ENCODE results near the gene CARMIL3.
A peak's percentile ranks its signal among the peaks of the same experiment; 100 is the strongest.

The CARMIL3 gene

DNA sequence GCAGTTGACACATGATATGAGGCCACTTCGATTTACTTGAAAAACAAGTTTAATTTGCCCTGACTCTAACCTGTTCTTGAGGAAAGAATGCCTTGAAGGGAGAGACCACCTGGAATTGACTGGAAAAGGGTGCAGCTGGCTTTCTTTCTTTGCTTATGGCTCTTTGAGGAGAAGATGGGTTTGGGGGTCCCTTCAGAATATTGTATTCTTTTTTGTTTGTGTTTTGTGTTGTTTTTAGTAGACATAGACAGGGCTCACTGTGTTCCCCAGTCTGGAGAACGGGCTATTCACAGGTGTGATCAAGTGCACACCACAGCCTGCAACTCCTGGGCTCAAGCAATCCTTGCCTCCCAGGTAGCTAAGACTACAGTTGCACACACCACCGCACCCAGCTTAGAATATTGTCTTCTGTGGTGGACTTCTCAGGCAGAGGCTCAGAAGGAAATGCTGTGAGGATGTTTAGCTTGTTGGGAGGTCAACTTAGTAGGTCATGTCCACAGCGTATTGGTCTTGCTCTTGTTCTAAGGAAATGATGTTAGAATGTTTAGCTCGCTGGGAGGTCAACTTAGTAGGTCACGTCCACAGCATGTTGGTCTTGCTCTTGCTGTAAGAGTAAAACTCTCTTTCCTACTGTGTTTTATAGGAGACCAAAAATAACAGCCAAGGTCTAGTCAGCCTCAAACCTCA, 64.5 kb downstream of the CARMIL3 start:
- H3K27ac Mint-ChIP-seq (ENCODE audit: low read depth), result peak overlapping the region; percentile 19
- peaks cover 29% of the 10 kb centered on the region for H3K4me1 Mint-ChIP-seq
- no peaks in the 10 kb centered on the region for H3K27me3 Mint-ChIP-seq
- no peak for ATAC-seq (replicated peaks; ENCODE audit: extremely low read depth, poor library complexity, severe bottlenecking)
- H3K4me3 Mint-ChIP-seq, result peak overlapping the region; percentile 93
- peaks cover 42% of the 10 kb centered on the region for H3K36me3 Mint-ChIP-seq (ENCODE audit: insufficient read depth)
- H3K9me3 Mint-ChIP-seq, result no peaks in the 10 kb centered on the region
- DNase-seq (ENCODE audit: low spot score in 2 of 2), result no peak

DNA sequence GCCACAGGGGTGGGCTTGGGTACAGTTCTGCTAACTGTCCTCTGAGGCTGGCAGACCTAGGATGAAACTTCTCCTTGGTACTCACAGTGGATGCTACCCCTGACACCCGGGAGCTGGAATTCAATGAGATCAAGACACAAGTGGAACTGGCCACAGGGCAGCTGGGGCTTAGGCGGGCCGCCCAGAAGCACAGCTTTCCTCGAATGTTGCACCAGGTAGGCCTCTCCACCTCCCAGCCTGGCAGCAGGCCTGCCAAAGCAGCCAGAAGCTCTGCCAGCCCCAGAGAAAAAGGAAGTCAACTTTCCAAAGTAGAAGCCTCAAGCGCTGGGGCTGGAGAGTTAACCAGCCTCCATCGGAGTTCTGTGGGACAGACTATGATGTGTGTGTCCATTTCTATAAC, 65.4 kb downstream of the CARMIL3 start:
- H3K4me3 Mint-ChIP-seq, result no peak overlapping the region
- H3K27ac Mint-ChIP-seq (ENCODE audit: low read depth), result peak overlapping the region; percentile 19
- H3K27me3 Mint-ChIP-seq, result no peaks in the 10 kb centered on the region
- ATAC-seq (replicated peaks; ENCODE audit: extremely low read depth, poor library complexity, severe bottlenecking) (no peak), DNase-seq (ENCODE audit: low spot score in 2 of 2) (no peak)
- H3K36me3 Mint-ChIP-seq (ENCODE audit: insufficient read depth), result peaks cover 51% of the 10 kb centered on the region
- no peaks in the 10 kb centered on the region for H3K9me3 Mint-ChIP-seq
- H3K4me1 Mint-ChIP-seq, result peaks cover 29% of the 10 kb centered on the region

All from central memory CD8-positive, alpha-beta T cell (primary cell).